Mesendoderm (in vitro differentiated cells): ENCODE results near the gene COQ8B.
"Not testable (repeated sequence)": the region's sequence is repeated elsewhere in the genome, so short reads cannot be mapped to it uniquely, and the experiment has no call there.

ENCODE experiments used
- DNase-seq: peaks from one replicate; pipeline ENCODE4 v3.0.0; 2013
- H2AK5ac ChIP-seq: 2 replicates; pipeline ENCODE4 v1.6.1; 2013; ENCODE audit warnings: low read length, inconsistent platforms
- H2BK120ac ChIP-seq: 2 replicates; pipeline ENCODE4 v1.6.1; 2013; ENCODE audit warnings: low read depth, mild to moderate bottlenecking, low read length, moderate library complexity, mixed read lengths
- H2BK15ac ChIP-seq: replicated peaks from 2 replicates; pipeline ENCODE4 v1.6.1; 2013; ENCODE audit warnings: low read depth, mild to moderate bottlenecking, moderate library complexity
- H2BK5ac ChIP-seq: 2 replicates; pipeline ENCODE4 v1.6.1; 2013; ENCODE audit warnings: low read length, inconsistent platforms
- H3K18ac ChIP-seq: 2 replicates; pipeline ENCODE4 v1.6.1; 2013; ENCODE audit warnings: mild to moderate bottlenecking, low read length, mixed read lengths
- H3K23ac ChIP-seq: one replicate; pipeline ENCODE4 v1.6.1; 2013; ENCODE audit warnings: low read length
- H3K27ac ChIP-seq: 2 replicates; pipeline ENCODE4 v1.5.1; 2013; ENCODE audit warnings: low read depth, mild to moderate bottlenecking, inconsistent platforms, low read length, moderate library complexity
- H3K27me3 ChIP-seq: 2 replicates; pipeline ENCODE4 v1.6.1; 2013; ENCODE audit warnings: low read length, control low read depth, mild to moderate bottlenecking, inconsistent platforms; ENCODE audit not compliant: insufficient read depth, poor library complexity
- H3K36me3 ChIP-seq: 2 replicates; pipeline ENCODE4 v1.6.1; 2013; ENCODE audit warnings: low read length, inconsistent platforms; ENCODE audit not compliant: control insufficient read depth, insufficient read depth
- H3K4ac ChIP-seq: one replicate; pipeline ENCODE4 v1.6.1; 2013; ENCODE audit warnings: low read depth, mild to moderate bottlenecking, low read length, moderate library complexity
- H3K4me1 ChIP-seq: 2 replicates; pipeline ENCODE4 v1.6.1; 2013; ENCODE audit warnings: low read depth, low read length, inconsistent platforms; ENCODE audit not compliant: control insufficient read depth
- H3K4me2 ChIP-seq: 2 replicates; pipeline ENCODE4 v1.6.1; 2013; ENCODE audit warnings: low read length
- H3K4me3 ChIP-seq: 2 replicates; pipeline ENCODE4 v1.5.1; 2013; ENCODE audit warnings: mild to moderate bottlenecking, low read length
- H3K56ac ChIP-seq: one replicate; pipeline ENCODE4 v1.6.1; 2013; ENCODE audit warnings: low read length
- H3K79me1 ChIP-seq: 2 replicates; pipeline ENCODE4 v1.6.1; 2013; ENCODE audit warnings: low read length, inconsistent platforms
- H3K79me2 ChIP-seq: 2 replicates; pipeline ENCODE4 v1.6.1; 2013; ENCODE audit warnings: mild to moderate bottlenecking, low read length; ENCODE audit not compliant: control insufficient read depth, insufficient read depth
- H3K9ac ChIP-seq: 2 replicates; pipeline ENCODE4 v1.6.1; 2013; ENCODE audit warnings: low read length, inconsistent platforms
- H4K5ac ChIP-seq: one replicate; pipeline ENCODE4 v1.6.1; 2013; ENCODE audit warnings: low read length
- H4K8ac ChIP-seq: one replicate; pipeline ENCODE4 v1.6.1; 2013; ENCODE audit warnings: low read depth, mild to moderate bottlenecking, control low read depth, low read length, moderate library complexity
- WGBS: extraction: QIAGEN DNeasy Blood & Tissue Kit; methylation state at CpG from one replicate; pipeline ENCODE4 v1.1.7; 2013; ENCODE audit warnings: low lambda C conversion rate, missing lambda C conversion rate; ENCODE audit not compliant: insufficient coverage; ENCODE audit errors: extremely low coverage; 5-methylcytosine and 5-hydroxymethylcytosine counted together

Gene COQ8B

GRCh38 chr19:40736661-40737060 is 20.0 kb upstream of the COQ8B start:
- Histone ChIP-seq H4K8ac (no peak overlapping the region), H3K4me1 (no peaks in the 10 kb centered on the region), H2AK5ac (no peak overlapping the region), H3K36me3 (peaks cover 7% of the 10 kb centered on the region), H2BK15ac (no peak overlapping the region), H3K27me3 (no peaks in the 10 kb centered on the region), H3K4ac (no peak overlapping the region), H3K79me1 (no peaks in the 10 kb centered on the region), H4K5ac (no peak overlapping the region), H3K56ac (no peak overlapping the region), H3K4me3 (no peak overlapping the region), H2BK5ac (no peak overlapping the region), H3K23ac (no peak overlapping the region), H3K4me2 (no peak overlapping the region), H3K27ac (no peak overlapping the region), H3K9ac (no peak overlapping the region), H3K18ac (no peak overlapping the region), H3K79me2 (no peaks in the 10 kb centered on the region), H2BK120ac (no peak overlapping the region)
- DNase-seq = no peak
- WGBS = no CpG with 5 or more reads among the region's 9 CpGs

DNA sequence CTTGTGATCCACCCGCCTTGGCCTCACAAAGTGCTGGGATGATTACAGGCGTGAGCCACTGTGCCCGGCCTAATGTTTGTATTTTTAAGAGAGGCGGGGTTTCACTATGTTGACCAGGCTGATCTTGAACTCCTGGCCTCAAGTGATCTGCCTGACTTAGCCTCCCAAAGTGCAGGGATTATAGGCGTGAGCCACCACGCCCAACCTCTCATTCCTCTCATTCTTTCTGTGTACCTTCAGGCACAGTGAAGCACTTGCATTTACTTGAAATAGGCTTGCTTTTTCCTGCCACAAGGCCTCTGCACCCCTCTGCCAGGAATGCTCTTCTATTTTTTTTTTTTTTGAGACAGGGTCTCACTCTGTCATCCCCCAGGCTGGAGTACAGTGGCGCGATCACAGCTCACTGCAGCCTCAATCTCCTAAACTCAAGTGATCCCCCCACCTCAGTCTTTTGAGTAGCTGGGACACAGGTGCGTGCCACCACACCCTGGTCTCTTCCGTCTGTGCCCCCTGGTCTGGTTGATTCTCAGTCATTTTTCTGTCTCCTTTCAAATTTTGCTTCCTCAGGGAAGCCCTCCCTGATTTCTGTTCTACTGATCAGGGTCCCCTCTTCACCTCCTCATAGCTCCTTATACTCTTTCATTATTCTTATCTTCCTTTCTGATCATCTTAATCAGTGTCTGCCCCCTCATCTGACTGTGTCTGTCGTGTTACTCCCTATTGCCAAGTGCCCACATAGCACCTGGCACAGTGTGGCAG is 18.5 kb upstream of the COQ8B start:
- DNase-seq = no peak
- no peak overlapping the region for H2BK5ac ChIP-seq
- H4K5ac ChIP-seq = no peak overlapping the region
- no peak overlapping the region for H3K4me3 ChIP-seq
- no peak overlapping the region for H2BK120ac ChIP-seq
- no peak overlapping the region for H3K4ac ChIP-seq
- no peak overlapping the region for H3K4me2 ChIP-seq
- no peaks in the 10 kb centered on the region for H3K79me1 ChIP-seq
- no peaks in the 10 kb centered on the region for H3K4me1 ChIP-seq
- H3K9ac ChIP-seq = no peak overlapping the region
- H3K36me3 ChIP-seq = peaks cover 7% of the 10 kb centered on the region
- H3K23ac ChIP-seq = no peak overlapping the region
- H4K8ac ChIP-seq = no peak overlapping the region
- no CpG with 5 or more reads among the region's 11 CpGs for WGBS
- H3K56ac ChIP-seq = no peak overlapping the region
- H3K79me2 ChIP-seq = no peaks in the 10 kb centered on the region
- no peak overlapping the region for H2BK15ac ChIP-seq
- H3K27me3 ChIP-seq = no peaks in the 10 kb centered on the region
- H2AK5ac ChIP-seq = no peak overlapping the region
- H3K18ac ChIP-seq = no peak overlapping the region
- H3K27ac ChIP-seq = no peak overlapping the region

- H3K4ac ChIP-seq = no peak overlapping the region
- H4K5ac ChIP-seq = no peak overlapping the region
- H3K9ac ChIP-seq = no peak overlapping the region
- WGBS = no CpG with 5 or more reads among the region's 13 CpGs
- H3K4me1 ChIP-seq = no peaks in the 10 kb centered on the region
- H2BK15ac ChIP-seq = no peak overlapping the region
- no peaks in the 10 kb centered on the region for H3K27me3 ChIP-seq
- no peak overlapping the region for H4K8ac ChIP-seq
- no peak overlapping the region for H3K23ac ChIP-seq
- no peak for DNase-seq
- H3K36me3 ChIP-seq = peaks cover 7% of the 10 kb centered on the region
- no peak overlapping the region for H2AK5ac ChIP-seq
- H3K79me1 ChIP-seq = no peaks in the 10 kb centered on the region
- no peak overlapping the region for H3K18ac ChIP-seq
- H2BK120ac ChIP-seq = no peak overlapping the region
- H3K4me3 ChIP-seq = no peak overlapping the region
- no peak overlapping the region for H3K56ac ChIP-seq
- no peak overlapping the region for H3K27ac ChIP-seq
- H2BK5ac ChIP-seq = no peak overlapping the region
- H3K4me2 ChIP-seq = no peak overlapping the region
- H3K79me2 ChIP-seq = no peaks in the 10 kb centered on the region
Measured at GRCh38 chr19:40733149-40733548, 16.5 kb upstream of the COQ8B start.

DNA sequence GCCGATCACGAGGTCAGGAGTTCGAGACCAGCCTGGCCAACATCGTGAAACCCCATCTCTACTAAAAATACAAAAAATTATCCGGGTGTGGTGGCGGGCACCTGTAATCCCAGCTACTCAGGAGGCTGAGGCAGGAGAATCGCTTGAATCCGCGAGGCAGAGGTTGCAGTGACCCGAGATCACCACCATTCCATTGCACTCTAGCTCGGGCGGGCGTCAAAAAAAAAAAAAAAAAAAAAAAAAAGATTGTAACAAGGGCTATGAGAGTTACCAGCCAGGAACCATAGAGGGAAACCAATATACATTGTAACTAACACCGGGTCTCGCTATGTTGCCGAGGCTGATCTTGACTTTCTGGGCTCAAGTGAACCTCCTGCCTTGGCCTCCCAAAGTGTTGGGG is 15.6 kb upstream of the COQ8B start:
- not testable (repeated sequence) for H3K27ac ChIP-seq, H3K4me3 ChIP-seq, H3K4me2 ChIP-seq, H3K79me1 ChIP-seq, DNase-seq, H2BK5ac ChIP-seq, H3K9ac ChIP-seq, H4K8ac ChIP-seq, H2AK5ac ChIP-seq, H2BK120ac ChIP-seq, H3K4me1 ChIP-seq, H3K4ac ChIP-seq, H3K23ac ChIP-seq, H2BK15ac ChIP-seq, H3K79me2 ChIP-seq, H3K56ac ChIP-seq, H3K27me3 ChIP-seq, H3K18ac ChIP-seq, H4K5ac ChIP-seq
- H3K36me3 ChIP-seq = peaks cover 10% of the 10 kb centered on the region
- no CpG with 5 or more reads among the region's 16 CpGs for WGBS

GRCh38 chr19:40730065-40730464 is 13.4 kb upstream of the COQ8B start:
- H2BK15ac ChIP-seq, H3K4me3 ChIP-seq, H3K79me1 ChIP-seq, DNase-seq, H3K79me2 ChIP-seq, H3K27ac ChIP-seq, H3K9ac ChIP-seq, H3K4me2 ChIP-seq, H3K23ac ChIP-seq, H3K36me3 ChIP-seq, H2BK5ac ChIP-seq, H3K4ac ChIP-seq, H4K5ac ChIP-seq, H2AK5ac ChIP-seq, H4K8ac ChIP-seq, H3K56ac ChIP-seq, H2BK120ac ChIP-seq, H3K27me3 ChIP-seq, H3K4me1 ChIP-seq, H3K18ac ChIP-seq: not testable (repeated sequence)
- WGBS = no CpG with 5 or more reads among the region's 5 CpGs

- Histone ChIP-seq H3K56ac (no peak overlapping the region), H3K79me2 (peaks cover 2% of the 10 kb centered on the region), H3K4me2 (no peak overlapping the region), H4K5ac (no peak overlapping the region), H2AK5ac (no peak overlapping the region), H3K23ac (no peak overlapping the region), H3K18ac (no peak overlapping the region), H2BK5ac (no peak overlapping the region), H3K9ac (no peak overlapping the region), H3K36me3 (peaks cover 3% of the 10 kb centered on the region), H3K27ac (no peak overlapping the region), H2BK120ac (no peak overlapping the region), H4K8ac (no peak overlapping the region), H2BK15ac (no peak overlapping the region), H3K27me3 (no peaks in the 10 kb centered on the region), H3K4me3 (no peak overlapping the region), H3K79me1 (peaks cover 2% of the 10 kb centered on the region), H3K4me1 (no peaks in the 10 kb centered on the region), H3K4ac (no peak overlapping the region)
- WGBS = no CpG with 5 or more reads among the region's 4 CpGs
- DNase-seq = no peak
Measured at GRCh38 chr19:40726279-40726678, 9.6 kb upstream of the COQ8B start.
